GM15510 (cell line): Measurements from ENCODE around the gene FMN2.

Experiments
- POLR2A ChIP-seq: IDR thresholded peaks from 3 replicates; pipeline ENCODE4 v1.6.1; 2011; ENCODE audit warnings: borderline replicate concordance; ENCODE audit not compliant: insufficient read length; ENCODE audit errors: extremely low read depth

The FMN2 gene

DNA sequence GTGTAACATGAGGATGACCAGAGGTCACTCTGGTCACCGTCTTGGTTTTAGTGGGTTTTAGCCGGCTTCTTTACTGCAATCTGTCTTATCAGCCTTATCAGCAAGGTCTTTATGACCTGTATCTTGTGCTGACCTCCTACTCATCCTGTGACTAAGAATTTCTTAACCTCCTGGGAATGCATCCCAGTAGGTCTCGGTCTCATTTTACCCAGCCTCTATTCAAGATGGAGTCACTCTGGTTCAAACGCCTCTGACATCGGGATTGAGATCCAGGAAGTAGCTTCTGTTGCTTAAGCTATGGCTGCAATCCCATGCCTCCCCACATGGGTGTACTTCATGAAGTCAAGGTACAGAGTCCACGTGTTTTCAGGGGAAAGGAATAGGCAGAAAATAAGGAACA, 19.9 kb downstream of the FMN2 start:
- TF ChIP-seq POLR2A = no peak

GRCh38 chr1:240114222-240114621, 22.5 kb downstream of the FMN2 start:
- TF ChIP-seq POLR2A = no peak

DNA sequence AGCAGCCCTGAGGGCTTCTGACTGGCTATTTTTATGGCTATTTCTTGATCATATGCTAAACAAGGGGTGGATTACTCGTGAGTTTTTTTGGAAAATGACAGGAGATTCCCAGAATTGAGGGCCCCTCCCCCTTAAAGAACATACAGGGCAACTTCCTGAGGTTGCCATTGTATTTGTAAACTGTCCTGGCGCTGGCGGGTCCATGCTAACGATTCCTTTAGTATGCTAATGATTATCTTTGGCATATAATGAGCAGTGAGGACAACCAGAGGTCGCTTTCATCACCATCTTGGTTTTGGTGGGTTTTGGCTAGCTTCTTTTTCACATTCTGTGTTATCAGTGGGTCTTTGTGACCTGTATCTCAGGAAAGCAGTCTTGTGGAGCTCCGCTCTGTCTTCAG, 24.1 kb downstream of the FMN2 start:
- no peak for TF ChIP-seq POLR2A

DNA sequence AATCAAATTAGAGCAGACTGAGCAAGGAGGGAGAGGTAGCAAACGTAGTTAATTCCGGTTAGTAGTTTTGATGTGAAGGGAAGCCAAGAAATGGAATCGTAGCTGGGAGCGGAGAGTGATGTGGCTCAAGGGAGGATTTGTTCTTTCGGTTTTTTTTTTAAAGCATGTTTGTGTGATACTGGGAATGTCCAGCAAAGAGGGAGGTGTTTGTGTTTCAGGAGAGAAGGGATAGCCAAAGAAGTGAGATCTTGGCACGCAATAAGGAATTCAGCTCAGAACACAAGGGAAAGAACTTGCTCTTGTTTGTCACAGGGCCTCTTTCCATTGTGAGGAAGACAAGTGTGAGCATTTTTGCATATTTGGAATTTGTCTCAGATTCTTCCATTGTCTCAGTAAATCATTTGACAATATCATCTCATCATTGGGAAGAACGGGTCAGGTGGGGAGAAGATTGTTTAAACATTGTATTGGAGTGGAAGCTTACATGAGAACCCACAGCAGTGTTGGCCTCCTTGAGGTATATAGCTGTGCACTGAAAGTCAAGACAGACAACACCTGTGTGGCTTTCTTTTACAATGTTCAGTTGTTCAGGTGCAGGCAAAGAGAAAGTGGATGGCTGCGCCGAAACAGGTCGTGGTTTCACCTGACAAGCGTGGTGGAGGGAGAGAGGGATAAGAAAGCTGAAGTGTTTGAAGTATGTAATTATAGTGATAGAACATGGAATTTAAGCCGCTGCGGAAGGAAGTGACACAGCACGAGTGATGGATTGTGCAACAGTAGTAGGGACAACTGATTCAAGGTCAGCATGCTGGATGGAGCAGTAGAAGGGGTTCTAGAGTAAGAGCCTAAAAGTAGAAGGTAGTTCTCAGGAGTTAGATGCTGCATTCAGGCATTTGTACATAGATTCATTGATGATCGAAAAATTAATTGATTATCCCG, 25.4 kb downstream of the FMN2 start:
- TF ChIP-seq POLR2A = no peak

DNA sequence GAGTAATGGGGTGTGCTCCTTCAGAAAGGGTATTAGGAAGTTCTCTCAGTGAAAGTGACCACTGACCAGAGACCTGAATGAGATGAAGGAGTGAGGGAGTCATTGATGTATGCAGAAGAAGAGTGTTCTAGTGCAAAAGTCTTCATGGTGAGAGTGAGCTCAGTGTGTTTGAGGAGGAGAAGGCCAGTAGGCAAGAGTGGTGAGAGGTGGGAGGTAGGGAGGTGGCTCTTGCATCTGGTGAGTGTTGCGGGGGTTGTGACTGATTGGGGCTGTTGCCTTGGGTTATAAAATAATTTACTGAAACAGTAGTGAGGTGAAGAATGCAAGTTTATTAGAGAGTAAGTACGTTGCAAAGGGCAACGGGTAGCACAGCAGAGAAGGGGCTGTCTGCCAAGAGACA, 26.2 kb downstream of the FMN2 start:
- TF ChIP-seq POLR2A = no peak

DNA sequence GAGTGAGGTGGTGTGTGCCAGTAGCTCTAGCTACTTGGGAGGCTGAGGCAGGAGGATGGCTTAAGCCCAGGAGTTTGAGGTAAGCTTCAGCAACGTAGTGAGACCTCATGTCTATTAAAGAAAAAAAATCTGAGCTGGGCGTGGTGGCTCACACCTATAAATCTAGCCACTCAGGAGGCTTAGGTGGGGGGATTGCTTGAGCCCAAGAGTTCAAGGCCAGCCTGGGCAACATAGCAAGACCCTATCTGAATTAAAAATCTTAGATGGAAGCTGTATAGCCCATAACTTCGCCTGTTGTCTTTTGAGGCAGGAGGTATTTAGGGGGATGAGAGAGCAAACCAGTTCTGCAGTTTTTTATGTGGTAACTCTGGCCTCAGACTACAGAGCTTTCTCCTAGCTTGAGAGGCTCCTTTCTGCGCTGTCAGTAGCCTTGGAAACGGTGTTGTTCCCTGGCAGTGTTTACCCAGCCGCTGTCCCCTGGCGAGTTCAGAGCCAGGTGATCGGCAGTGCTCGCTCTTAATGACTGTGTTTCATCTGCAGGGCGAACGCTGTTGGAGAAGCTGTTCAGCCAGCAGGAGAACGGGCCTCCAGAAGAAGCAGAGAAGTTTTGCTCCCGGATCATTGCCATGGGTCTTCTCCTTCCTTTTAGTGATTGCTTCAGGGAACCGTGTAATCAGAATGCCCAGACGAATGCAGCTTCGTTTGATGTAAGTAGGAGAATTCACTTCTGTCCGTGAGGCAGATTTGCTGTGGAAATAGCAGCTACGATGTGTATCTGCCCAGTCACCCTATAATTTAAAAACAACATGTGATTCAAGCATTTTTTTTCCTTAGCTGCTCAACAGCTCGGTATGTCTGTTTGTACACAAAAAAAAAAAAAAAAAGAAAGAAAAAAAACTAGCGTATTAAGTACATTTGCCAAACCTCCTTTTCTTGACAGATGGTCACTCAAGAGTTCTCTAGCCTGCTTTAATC, 31.2 kb downstream of the FMN2 start:
- no peak for TF ChIP-seq POLR2A

DNA sequence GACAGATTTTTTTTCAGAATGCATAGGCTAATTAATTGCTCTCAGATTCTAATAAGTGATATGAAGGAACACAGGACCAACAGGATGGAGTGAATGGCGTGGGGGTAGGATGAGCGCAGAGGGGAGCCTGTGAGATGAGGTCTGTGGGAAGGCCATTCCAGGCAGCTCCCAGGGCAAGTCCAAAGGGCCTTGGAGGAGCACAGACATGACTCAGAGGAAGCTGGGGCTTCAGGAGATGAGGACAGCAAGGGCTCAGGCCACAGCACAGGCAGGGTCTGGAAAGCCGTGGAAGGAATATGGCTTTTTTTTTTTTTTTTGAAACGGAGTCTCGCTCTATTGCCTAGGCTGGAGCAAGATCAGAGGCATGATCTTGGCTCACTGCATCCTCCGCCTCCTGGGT, 35.1 kb downstream of the FMN2 start:
- TF ChIP-seq POLR2A = no peak

DNA sequence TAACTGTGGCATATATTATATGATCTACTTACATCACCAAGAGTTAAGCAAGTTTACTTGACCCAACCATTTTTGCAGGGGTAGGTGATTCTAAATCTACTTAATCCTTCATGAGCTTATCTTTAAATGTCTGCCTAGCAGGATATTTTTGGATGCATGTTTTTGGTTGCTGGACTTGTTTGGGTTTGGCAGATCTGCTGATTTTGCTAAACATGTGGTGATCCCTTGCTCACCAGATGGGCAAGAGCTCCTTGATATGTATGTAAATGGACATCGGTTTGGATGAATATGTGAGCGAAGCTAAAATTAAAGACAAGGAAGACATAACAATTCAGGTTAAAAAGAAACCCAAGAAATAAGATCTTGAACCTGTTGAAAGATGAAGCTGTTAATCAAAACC, 36.7 kb downstream of the FMN2 start:
- no peak for TF ChIP-seq POLR2A

DNA sequence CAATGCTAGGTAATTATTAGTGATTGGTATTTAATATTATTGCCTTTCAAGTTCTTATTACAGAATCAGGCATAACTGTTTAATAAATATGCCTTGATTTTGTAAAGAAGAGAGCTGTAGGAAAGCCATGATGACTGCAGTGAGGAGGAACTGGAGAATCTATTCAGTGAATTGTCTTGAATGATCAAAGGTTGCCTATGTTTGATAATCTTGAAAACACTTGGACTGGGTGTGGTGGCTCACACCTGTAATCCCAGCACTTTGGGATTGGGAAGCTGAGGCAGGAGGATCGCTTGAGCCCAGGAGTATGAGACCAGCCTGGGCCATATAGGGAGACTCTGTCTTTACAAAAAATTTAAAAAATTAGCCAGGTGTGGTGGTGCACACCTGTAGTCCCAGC, 42.4 kb downstream of the FMN2 start:
- TF ChIP-seq POLR2A = no peak

GRCh38 chr1:240134596-240134995, 42.9 kb downstream of the FMN2 start:
- no peak for TF ChIP-seq POLR2A

- no peak for TF ChIP-seq POLR2A
These were observed 44.7 kb downstream of the FMN2 start for GRCh38 chr1:240136402-240136801.

DNA sequence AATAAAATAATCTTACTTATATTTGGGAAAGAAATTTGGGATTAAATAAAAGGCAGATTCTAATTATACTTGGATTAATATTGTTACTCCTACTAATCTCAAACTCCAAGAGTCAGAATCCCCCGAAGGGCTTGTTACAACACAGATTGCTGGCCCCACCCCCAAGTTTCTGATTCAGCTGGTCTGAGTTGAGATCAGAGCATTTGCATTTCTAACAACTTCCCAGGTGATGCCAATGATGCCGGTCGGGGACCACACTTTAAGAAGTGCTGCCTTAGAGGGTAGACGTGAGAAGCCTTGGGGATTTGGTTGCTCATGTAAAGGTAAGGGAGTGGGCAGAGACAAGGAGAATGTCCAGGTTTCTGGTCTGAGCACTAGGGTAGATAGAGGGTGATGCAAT, 47.2 kb downstream of the FMN2 start:
- TF ChIP-seq POLR2A = no peak

- TF ChIP-seq POLR2A = no peak
These were observed 47.8 kb downstream of the FMN2 start for GRCh38 chr1:240139511-240139910.

DNA sequence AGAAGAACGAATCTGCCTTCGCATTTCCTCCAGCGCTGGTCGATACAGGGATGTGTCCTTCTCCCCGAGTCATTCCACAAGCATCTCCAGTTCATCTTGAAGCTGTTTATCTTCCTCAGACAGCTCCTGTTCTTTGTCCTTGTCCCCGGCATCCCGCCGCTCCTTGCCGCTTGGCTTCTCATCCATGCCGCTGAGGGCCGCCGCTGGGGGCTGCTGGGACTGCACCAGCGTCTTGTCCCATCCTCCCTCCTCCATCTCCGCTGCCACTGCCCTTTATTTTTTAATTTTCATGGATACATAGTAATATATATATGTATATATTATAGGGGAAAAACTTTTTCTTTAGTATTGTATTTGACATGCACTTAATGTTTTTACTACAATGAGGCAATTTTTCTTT, 53.4 kb downstream of the FMN2 start:
- no peak for TF ChIP-seq POLR2A

- TF ChIP-seq POLR2A = no peak
These were observed 56.6 kb downstream of the FMN2 start for GRCh38 chr1:240148333-240148732.
